ENCODE results near the gene NBPF11.
"Not testable (repeated sequence)": the region's sequence is repeated elsewhere in the genome, so short reads cannot be mapped to it uniquely, and the experiment has no call there.

- TF ChIP-seq EP300 (IDR thresholded peaks at IDR 0.05; ENCODE audit: low read depth); POLR2A (IDR thresholded peaks at IDR 0.05); CTCF (IDR thresholded peaks at IDR 0.05); POLR2AphosphoS5 (IDR thresholded peaks at IDR 0.05): not testable (repeated sequence)
These were observed 3.6 kb upstream of the NBPF11 start for GRCh38 chr1:148155494-148156275.

Data from transverse colon (tissue), 4 donors.